Mesothelial cell of epicardium (in vitro differentiated cells): ENCODE measurements around the gene STPG1. TPM values are rescaled to one million over a fixed set of nuclear protein-coding genes. Genes with fewer than 3 reads are reported as not detected.
A peak's percentile ranks its signal among the peaks of the same experiment; 100 is the strongest.

Source experiments
- DNase-seq, 2 experiments: peaks; one replicate each; pipeline ENCODE4 v3.0.0; 2021; ENCODE audit warnings: low spot score in 2 of 2; ENCODE audit not compliant: unreplicated experiment in 2 of 2
- H3K27ac Mint-ChIP-seq: 2 replicates; pipeline ENCODE4 v1.8.0; 2021; ENCODE audit warnings: mixed read lengths
- H3K27me3 Mint-ChIP-seq: 2 replicates; pipeline ENCODE4 v1.8.0; 2021; ENCODE audit warnings: low read depth, mixed read lengths
- H3K36me3 Mint-ChIP-seq: 2 replicates; pipeline ENCODE4 v1.8.0; 2021; ENCODE audit warnings: mixed read lengths
- H3K4me1 Mint-ChIP-seq: 2 replicates; pipeline ENCODE4 v1.8.0; 2021; ENCODE audit warnings: mixed read lengths
- H3K4me3 Mint-ChIP-seq: 2 replicates; pipeline ENCODE4 v1.8.0; 2021; ENCODE audit warnings: mild to moderate bottlenecking, moderate library complexity, mixed read lengths
- H3K9me3 Mint-ChIP-seq: 2 replicates; pipeline ENCODE4 v1.8.0; 2021; ENCODE audit warnings: mixed read lengths
- total RNA-seq: library from RNA; stranded (reverse); gene quantifications from 3 replicates; pipeline ENCODE4 v1.2.1, GENCODE V29; 2021
- TF ChIP-seq, protein P1 (sequence below): fragments of 200-600 bp; sonication (generic); IDR thresholded peaks from one replicate; pipeline ENCODE4 v1.5.0; 2021; ENCODE audit warnings: antibody characterized with exemption; ENCODE audit not compliant: unreplicated experiment

The STPG1 gene
- total RNA-seq, 1 donor from 2014 or later = 8.8 TPM

DNA sequence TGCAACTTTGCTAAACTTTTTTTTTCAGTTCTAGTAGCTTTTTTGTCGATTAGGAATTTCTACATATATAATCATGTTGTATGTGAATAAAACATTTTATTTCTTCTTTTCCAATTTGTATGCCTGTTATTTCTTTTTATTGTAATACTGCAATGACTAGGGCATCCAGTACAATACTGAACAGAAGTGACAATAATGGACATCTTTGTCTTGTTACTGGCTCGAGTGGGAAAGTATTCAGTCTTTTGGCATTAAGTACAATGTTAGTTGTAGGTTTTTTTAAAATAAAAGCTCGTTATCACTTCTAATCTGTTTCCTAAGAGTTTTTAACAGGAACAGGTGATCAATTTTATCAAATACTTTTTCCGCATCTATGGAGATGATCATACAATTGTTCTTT is 9.8 kb downstream of the STPG1 start:
- no peaks in the 10 kb centered on the region for H3K27me3 Mint-ChIP-seq
- peaks cover 16% of the 10 kb centered on the region for H3K9me3 Mint-ChIP-seq
- H3K4me1 Mint-ChIP-seq = no peaks in the 10 kb centered on the region
- no peak for DNase-seq
- peaks cover 25% of the 10 kb centered on the region for H3K36me3 Mint-ChIP-seq
- no peak overlapping the region for H3K27ac Mint-ChIP-seq
- TF ChIP-seq, protein P1, sequence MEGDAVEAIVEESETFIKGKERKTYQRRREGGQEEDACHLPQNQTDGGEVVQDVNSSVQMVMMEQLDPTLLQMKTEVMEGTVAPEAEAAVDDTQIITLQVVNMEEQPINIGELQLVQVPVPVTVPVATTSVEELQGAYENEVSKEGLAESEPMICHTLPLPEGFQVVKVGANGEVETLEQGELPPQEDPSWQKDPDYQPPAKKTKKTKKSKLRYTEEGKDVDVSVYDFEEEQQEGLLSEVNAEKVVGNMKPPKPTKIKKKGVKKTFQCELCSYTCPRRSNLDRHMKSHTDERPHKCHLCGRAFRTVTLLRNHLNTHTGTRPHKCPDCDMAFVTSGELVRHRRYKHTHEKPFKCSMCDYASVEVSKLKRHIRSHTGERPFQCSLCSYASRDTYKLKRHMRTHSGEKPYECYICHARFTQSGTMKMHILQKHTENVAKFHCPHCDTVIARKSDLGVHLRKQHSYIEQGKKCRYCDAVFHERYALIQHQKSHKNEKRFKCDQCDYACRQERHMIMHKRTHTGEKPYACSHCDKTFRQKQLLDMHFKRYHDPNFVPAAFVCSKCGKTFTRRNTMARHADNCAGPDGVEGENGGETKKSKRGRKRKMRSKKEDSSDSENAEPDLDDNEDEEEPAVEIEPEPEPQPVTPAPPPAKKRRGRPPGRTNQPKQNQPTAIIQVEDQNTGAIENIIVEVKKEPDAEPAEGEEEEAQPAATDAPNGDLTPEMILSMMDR = no peak
- H3K4me3 Mint-ChIP-seq = no peak overlapping the region

DNA sequence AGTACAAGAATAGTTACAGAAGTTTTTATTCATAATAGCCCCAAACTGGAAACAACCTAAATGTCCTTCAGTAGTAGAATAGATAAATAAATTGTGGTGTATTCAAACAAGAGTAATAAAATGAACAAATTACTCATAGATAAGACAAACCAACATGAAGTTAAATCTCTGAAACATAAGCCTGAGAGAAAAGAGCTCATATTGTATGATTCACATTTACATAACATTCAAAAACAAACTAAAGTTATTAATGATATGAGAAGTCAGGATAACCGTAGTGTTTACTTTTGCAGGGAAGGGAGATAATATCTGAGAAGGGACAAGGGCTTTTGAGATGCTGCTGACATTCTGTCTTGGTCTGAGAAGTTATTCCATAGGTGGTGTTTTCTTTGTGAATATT is 13.5 kb downstream of the STPG1 start:
- Mint-ChIP-seq H3K9me3 (peaks cover 3% of the 10 kb centered on the region), H3K4me1 (no peaks in the 10 kb centered on the region), H3K4me3 (no peak overlapping the region), H3K36me3 (peaks cover 21% of the 10 kb centered on the region), H3K27me3 (no peaks in the 10 kb centered on the region), H3K27ac (no peak overlapping the region)
- no peak for DNase-seq
- TF ChIP-seq, protein P1 = no peak

DNA sequence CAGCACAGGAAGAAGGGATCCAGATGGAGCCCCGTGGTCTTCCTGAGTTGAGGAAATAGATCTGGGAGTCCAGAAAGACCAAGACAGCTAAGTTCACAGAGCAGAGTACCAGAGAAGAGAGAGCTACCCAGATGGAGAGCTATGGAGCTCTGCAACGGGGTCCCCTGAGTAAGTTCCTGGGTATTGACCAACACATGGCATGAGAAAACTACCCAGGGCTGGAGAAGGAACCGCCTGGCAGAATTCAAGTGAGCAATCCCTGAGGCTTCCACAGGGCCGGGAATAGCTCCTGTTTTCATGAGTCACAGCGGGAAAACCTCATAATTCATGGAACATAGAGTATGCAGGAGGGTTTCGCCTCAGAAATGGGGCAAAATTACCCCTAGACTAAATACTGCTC is 19.7 kb downstream of the STPG1 start:
- Mint-ChIP-seq H3K9me3 (peaks cover 3% of the 10 kb centered on the region), H3K27ac (peak overlapping the region; percentile 27), H3K27me3 (no peaks in the 10 kb centered on the region), H3K4me3 (no peak overlapping the region), H3K4me1 (peaks cover 28% of the 10 kb centered on the region), H3K36me3 (peaks cover 6% of the 10 kb centered on the region)
- TF ChIP-seq, protein P1 = no peak
- DNase-seq = no peak

DNA sequence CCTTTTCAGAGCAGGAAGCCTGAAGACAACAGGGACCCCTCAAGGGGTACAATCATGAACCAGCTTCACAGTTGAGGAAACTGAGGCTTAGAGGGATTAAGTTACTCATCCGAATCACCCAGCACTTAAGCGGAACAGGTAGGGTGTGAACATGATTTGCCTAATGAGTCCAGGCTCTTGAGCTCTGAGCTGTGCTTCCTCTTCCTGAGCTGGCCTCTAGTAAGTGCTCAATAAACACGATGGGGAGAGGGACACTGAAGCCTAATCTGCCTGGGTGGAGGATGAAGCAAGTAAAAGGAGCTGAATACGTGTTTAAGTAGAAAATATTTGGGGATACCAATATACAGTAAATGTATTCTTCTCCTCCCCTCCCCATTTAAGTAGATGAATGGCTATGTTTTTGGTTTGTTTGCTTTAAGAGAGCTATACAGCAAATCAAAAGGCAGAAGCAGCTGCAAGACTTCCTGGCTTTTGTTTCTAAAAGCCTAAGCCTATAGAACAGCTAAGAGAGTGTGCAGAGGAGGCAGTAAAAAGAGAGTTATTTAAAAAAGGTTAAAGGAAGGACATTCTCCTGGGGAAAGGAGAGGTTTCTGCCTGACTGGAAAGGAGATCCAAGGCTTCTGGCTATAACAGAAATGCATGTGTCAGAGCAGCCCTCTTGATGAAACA is 20.5 kb downstream of the STPG1 start:
- no peak for DNase-seq
- Mint-ChIP-seq H3K4me1 (peaks cover 28% of the 10 kb centered on the region), H3K4me3 (no peak overlapping the region), H3K36me3 (peaks cover 6% of the 10 kb centered on the region), H3K9me3 (peaks cover 3% of the 10 kb centered on the region), H3K27me3 (no peaks in the 10 kb centered on the region), H3K27ac (peak overlapping the region; percentile 27)
- TF ChIP-seq, protein P1 = no peak

DNA sequence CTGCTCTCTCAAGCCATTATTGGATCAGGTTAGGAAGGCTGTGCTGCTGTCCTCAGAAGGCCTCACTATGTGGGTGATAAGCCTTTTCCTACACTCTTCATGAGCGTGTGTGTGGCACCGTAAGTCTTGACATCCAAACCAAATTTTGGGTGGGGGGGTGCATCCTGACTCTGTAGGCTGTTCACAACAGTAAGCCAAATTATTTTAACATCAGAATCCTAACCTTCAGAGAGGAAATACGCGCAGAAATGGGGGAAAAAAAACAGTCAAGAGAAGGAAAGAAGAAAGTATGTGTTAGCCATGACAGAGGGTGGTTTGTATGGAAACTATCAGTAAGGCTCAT is 21.0 kb downstream of the STPG1 start:
- TF ChIP-seq, protein P1 = no peak
- H3K4me3 Mint-ChIP-seq = no peak overlapping the region

More for the DNA sequence above, 21.0 kb downstream of the STPG1 start:
- Mint-ChIP-seq H3K9me3 (peaks cover 3% of the 10 kb centered on the region), H3K4me1 (peaks cover 28% of the 10 kb centered on the region), H3K27me3 (no peaks in the 10 kb centered on the region), H3K27ac (no peak overlapping the region), H3K36me3 (peaks cover 6% of the 10 kb centered on the region)
- DNase-seq = no peak
